GM19324 (cell line): ENCODE data around the gene TBC1D16.
"Not testable (repeated sequence)": the region's sequence is repeated elsewhere in the genome, so short reads cannot be mapped to it uniquely, and the experiment has no call there.

Experiments
- ATAC-seq: cut with Tn5 transposase; IDR thresholded peaks from one replicate; pipeline ENCODE4 v1.9.1; 2021; ENCODE audit warnings: mild to moderate bottlenecking, moderate library complexity; ENCODE audit not compliant: unreplicated experiment, low FRiP score

The TBC1D16 gene

GRCh38 chr17:79905832-79906231, 129.8 kb downstream of the TBC1D16 start:
- no peak for ATAC-seq

- no peak for ATAC-seq
These were observed 130.8 kb downstream of the TBC1D16 start for GRCh38 chr17:79904865-79905264.

DNA sequence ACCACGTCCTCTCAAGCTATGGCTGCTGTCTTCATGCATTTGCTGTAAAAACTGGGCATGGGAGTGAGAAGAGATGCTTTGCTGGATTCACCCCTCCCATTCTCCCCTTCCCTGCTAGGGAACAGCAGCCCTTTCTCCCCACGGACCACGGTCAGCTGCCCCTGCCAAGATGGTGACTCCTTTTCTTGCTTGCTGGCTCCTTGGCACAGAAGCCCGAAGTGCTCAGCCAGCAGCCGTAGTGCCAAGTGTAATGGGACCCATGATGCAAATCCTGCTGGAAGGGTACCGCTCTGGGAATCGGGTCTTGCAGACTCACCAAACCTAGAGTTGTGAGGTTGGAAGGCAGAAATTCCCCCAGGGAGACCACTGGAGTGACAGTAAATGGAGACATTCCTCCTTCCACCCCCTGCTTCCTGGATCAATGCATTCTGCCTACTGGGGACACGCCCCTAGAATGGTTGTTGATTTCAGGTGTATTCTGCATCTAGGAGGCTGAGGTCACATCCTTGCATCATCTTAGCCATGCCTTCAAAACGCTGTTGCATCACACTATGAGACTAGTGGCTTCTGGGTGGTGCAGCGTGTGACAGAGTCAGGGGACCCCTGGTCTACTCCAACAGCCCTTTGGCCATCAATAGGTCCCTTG, 133.4 kb downstream of the TBC1D16 start:
- ATAC-seq = no peak

DNA sequence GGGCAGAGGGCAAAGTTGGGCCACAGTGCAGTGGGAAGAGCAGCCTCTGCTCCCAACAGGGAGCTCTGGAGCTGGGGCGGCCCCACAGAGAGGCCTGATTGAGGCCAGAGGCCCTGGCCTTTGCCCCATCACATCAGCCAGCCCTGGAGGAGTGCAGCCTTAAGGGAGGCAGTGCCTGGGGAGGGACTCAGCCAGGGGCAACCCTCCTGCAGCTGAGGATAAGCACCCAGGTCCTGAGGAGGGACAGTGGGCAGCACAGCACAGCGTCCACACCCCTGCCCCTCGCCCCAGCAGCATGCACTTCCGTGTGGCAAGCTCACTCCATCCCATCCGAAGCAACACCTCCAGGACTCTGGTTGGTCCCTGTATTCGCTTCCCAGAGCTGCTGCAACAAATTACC, 134.5 kb downstream of the TBC1D16 start:
- no peak for ATAC-seq

GRCh38 chr17:79899584-79899983, 136.1 kb downstream of the TBC1D16 start:
- no peak for ATAC-seq

DNA sequence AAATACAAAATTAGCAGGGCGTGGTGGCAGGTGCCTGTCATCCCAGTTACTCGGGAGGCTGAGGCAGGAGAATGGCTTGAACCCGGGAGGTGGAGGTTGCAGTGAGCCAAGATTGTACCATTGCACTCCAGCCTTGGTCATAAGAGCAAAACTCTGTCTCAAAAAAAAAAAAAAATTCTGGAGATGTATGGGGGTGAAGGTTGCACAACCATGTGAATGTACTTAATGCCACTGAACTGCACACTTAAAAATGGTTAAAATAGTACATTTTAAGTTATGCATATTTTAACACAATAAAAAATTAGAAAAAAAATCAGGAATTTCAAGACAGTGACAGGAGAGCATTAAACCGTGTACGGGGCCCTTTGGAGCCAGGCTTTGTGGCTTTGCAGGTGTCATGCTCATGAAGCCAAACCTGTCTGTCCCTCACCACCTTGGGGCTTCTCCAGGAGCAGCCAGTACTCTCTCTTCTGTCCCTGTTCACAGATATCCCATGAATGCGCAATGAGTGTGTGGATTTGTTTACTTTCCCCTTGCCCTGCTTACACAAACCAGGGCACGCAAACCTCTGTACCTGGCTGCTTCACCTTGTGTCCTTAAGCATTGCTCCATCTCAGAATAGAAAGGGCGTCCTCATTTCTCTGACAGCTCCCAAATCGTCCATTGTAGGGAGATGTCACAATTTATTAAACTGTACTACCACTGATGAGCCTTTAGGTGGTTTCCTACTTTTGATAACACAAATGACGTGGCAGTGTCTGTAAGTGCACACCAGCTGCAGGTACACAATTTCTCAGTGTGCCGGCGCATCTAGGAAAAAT, 138.2 kb downstream of the TBC1D16 start:
- ATAC-seq = no peak

GRCh38 chr17:79893457-79893856, 142.2 kb downstream of the TBC1D16 start:
- ATAC-seq = not testable (repeated sequence)

GRCh38 chr17:79892457-79893241, 143.0 kb downstream of the TBC1D16 start:
- no peak for ATAC-seq

DNA sequence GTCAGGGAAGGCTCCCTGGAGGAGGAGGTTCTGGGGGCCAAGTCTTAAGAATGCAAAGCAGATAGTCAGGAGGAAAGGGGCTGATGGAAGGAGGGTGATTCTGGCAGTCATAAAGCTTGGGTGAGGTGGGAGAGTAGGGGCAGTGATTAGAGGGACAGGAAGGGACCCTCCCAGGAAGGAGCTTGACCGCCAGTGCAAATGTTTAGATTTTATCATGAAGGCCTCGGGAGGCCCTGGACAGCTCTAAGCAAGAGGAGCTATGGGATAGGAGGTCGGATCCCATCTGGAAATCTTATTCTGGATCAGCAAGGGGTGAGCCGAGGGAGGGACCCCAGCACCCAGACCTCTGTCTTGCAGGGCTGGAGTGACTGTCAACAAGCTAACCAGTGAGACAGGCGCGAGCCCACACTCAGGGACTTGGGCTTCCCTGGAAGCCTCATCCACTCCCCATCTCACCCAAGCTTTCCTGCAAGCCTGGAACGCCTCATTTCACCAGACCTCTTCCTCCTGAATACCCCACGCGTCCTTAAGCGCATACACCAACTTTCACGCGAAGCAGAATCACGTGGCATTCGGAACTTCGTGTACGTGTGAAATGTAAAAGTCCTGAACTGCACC, 144.4 kb downstream of the TBC1D16 start:
- no peak for ATAC-seq

GRCh38 chr17:79890706-79891105, 145.0 kb downstream of the TBC1D16 start:
- no peak for ATAC-seq

GRCh38 chr17:79888811-79889634, 146.6 kb downstream of the TBC1D16 start:
- ATAC-seq = no peak

- ATAC-seq = no peak
These were observed 147.6 kb downstream of the TBC1D16 start for GRCh38 chr17:79888009-79888540.

DNA sequence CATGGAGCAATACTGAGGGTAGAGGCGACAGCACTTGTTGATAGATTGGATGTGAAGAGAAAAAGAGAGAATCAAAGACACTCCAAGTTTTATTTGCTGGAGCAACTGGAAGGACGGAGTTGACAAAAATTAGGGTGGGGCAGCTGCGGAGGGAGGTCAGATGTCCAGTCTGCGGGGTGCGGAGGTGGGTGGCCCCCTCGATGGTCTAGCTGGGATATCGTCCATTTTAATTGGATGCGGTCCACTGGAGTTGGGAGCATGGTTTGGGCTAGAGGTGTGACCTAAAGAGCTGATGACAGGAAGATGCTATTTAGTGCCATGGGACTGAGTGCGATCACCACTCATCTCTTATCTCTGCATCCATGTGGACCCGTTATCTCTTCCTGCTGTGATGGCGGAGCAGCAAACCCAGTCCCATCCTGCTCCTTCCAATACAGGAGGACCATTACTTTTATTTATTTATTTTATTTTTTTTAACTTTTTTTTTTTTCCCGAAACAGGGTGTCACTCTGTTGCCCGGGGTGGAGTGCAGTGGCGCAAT, 148.2 kb downstream of the TBC1D16 start:
- no peak for ATAC-seq

GRCh38 chr17:79883202-79883601, 152.5 kb downstream of the TBC1D16 start:
- ATAC-seq = no peak
